DOHH2 (cell line): Measurements from ENCODE around the gene SLC29A1.

ENCODE experiments used
- EZH2phosphoT487 ChIP-seq: fragments of 200-600 bp; sonication (generic); IDR thresholded peaks from 2 replicates; pipeline ENCODE4 v1.6.1; 2017; ENCODE audit warnings: borderline replicate concordance, mild to moderate bottlenecking, antibody characterized with exemption, low read length, moderate library complexity, mixed read lengths
- TF ChIP-seq, protein P1 (sequence below): fragments of 200-600 bp; sonication (generic); IDR thresholded peaks from one replicate; pipeline ENCODE4 v1.5.1; 2014; ENCODE audit warnings: antibody characterized with exemption, mild to moderate bottlenecking, low read depth, low read length; ENCODE audit not compliant: poor library complexity, severe bottlenecking

DNA sequence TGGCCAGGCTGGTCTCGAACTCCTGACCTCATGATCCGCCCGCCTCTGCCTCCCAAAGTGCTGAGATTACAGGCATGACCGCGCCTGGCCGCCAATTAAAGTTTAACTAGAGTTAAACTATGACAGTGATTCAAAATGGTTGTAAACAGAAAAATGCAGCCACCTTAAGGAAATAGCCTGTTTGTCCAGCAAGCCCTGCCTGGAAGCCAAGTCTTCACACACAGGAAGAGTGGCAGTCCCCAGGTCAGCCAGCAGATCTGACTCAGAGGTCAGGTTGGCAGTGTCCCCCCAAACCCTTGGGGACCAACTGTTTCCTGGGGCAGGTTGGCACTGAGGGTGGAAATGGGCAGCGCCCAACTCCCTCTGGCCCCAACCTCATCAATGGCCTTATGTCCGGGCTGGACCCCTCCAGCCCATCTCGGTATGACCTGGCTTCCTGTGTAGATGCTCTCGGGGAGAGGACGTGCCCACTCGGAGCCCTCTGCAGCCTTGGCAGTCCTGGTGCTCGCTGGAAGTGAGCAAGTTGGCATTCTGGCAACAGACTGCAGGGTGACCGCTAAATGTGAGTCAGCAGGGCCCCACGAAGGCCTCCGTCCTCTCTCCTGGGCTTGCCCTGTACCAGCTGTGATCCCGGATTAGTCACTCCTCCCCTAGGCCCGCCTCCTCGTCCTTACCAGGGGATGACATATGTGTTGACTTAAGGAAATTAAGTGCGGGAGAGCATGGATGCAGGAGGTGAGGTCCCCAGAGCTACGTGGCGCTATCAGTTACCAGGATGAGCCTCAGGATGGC, 13.8 kb downstream of the SLC29A1 start:
- TF ChIP-seq, protein P1, sequence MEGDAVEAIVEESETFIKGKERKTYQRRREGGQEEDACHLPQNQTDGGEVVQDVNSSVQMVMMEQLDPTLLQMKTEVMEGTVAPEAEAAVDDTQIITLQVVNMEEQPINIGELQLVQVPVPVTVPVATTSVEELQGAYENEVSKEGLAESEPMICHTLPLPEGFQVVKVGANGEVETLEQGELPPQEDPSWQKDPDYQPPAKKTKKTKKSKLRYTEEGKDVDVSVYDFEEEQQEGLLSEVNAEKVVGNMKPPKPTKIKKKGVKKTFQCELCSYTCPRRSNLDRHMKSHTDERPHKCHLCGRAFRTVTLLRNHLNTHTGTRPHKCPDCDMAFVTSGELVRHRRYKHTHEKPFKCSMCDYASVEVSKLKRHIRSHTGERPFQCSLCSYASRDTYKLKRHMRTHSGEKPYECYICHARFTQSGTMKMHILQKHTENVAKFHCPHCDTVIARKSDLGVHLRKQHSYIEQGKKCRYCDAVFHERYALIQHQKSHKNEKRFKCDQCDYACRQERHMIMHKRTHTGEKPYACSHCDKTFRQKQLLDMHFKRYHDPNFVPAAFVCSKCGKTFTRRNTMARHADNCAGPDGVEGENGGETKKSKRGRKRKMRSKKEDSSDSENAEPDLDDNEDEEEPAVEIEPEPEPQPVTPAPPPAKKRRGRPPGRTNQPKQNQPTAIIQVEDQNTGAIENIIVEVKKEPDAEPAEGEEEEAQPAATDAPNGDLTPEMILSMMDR: no peak
- no peak for TF ChIP-seq EZH2phosphoT487
